GM12801 (cell line): ENCODE measurements around the gene MGAT1.

Experiments used
- CTCF ChIP-seq: IDR thresholded peaks from one replicate; pipeline ENCODE4 v1.5.1; 2011; ENCODE audit warnings: control low read depth; ENCODE audit not compliant: insufficient read length; ENCODE audit errors: extremely low read depth

Gene MGAT1

GRCh38 chr5:180783340-180784052 is 19.1 kb downstream of the MGAT1 start:
- TF ChIP-seq CTCF: no peak

- no peak for TF ChIP-seq CTCF
Observed at GRCh38 chr5:180782748-180783147, 19.9 kb downstream of the MGAT1 start.

GRCh38 chr5:180779985-180780610 is 22.5 kb downstream of the MGAT1 start:
- TF ChIP-seq CTCF: no peak

- no peak for TF ChIP-seq CTCF
Observed at GRCh38 chr5:180777475-180777874, 25.1 kb downstream of the MGAT1 start.

- TF ChIP-seq CTCF: no peak
Observed at GRCh38 chr5:180776376-180776775, 26.2 kb downstream of the MGAT1 start.

- TF ChIP-seq CTCF: no peak
Observed at GRCh38 chr5:180775624-180776023, 27.0 kb downstream of the MGAT1 start.

- TF ChIP-seq CTCF: no peak
Observed at GRCh38 chr5:180771839-180772238, 30.8 kb downstream of the MGAT1 start.
